ENCODE results near the gene SLC44A3.
"Not testable (repeated sequence)": the region's sequence is repeated elsewhere in the genome, so short reads cannot be mapped to it uniquely, and the experiment has no call there.

SLC44A3 gene

GRCh38 chr1:94937820-94938219 lies 117.7 kb downstream of the SLC44A3 start:
- no peak for DNase-seq

DNA sequence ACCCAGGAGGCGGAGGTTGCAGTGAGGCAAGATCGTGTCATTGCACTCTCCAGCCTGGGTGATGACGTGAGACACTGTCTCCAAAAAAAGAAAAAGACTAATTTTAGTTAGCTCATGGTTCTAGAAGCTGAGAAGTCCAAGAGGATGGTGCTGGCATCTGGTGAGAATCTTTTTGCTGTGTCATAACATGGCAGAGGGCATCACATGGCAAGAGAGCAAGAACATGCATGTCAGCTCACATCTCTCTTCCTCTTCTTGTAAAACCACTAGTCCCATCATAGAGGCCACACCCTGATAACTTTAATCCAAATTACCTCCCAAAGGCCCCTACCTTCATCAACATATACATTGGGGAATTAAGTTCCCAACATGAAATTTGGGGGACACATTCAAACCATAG lies 120.6 kb downstream of the SLC44A3 start:
- no peak for DNase-seq

DNA sequence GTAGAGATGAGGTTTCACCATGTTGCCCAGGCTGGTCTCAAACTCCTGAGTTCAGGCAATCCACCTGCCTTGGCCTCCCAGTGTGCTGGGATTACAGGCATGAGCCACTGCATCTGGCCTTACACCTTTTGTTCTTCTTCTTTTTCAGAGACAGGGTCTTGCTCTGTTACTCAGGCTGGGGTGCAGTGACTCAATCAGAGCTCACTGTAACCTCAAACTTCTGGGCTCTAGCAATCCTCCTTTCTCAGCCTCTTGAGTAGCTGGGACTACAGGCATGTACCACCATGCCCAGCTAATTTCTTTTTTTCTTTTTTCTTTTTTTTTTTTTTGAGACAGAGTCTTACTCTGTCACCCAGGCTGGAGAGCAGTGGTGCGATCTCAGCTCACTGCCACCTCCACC lies 121.3 kb downstream of the SLC44A3 start:
- DNase-seq, result not testable (repeated sequence)

- no peak for DNase-seq
Measured at GRCh38 chr1:94942171-94943128, 122.3 kb downstream of the SLC44A3 start.

Measured in central memory CD4-positive, alpha-beta T cell (primary cell).